Duodenal mucosa (tissue), 2 donors: Measurements from ENCODE around the gene COL5A1.
"Not testable (repeated sequence)": the region's sequence is repeated elsewhere in the genome, so short reads cannot be mapped to it uniquely, and the experiment has no call there.

ENCODE experiments used
- H3K27ac ChIP-seq: one replicate; pipeline ENCODE4 v1.7.0; 2013; ENCODE audit warnings: low read depth, low read length
- H3K27me3 ChIP-seq, 2 donors: one replicate each; pipeline ENCODE4 v1.7.0; 2013; ENCODE audit warnings: low read length in 2 of 2, control low read depth in 1 of 2; ENCODE audit not compliant: insufficient read depth in 2 of 2, control insufficient read depth in 1 of 2
- H3K36me3 ChIP-seq, 2 donors: one replicate each; pipeline ENCODE4 v1.7.0; 2013; ENCODE audit warnings: low read length in 2 of 2, control low read depth in 1 of 2; ENCODE audit not compliant: insufficient read depth in 2 of 2, control insufficient read depth in 1 of 2
- H3K4me1 ChIP-seq, 2 donors: one replicate each; pipeline ENCODE4 v1.7.0; 2013; ENCODE audit warnings: low read length in 2 of 2, control low read depth in 1 of 2; ENCODE audit not compliant: insufficient read depth in 2 of 2, control insufficient read depth in 1 of 2
- H3K4me3 ChIP-seq, 2 donors: one replicate each; pipeline ENCODE4 v1.7.0; 2013; ENCODE audit warnings: low read length in 2 of 2, low read depth in 1 of 2
- H3K9ac ChIP-seq, 2 donors: one replicate each; pipeline ENCODE4 v1.7.0; 2013; ENCODE audit warnings: low read length in 2 of 2, low read depth in 1 of 2
- H3K9me3 ChIP-seq, 2 donors: one replicate each; pipeline ENCODE4 v1.7.0; 2013; ENCODE audit warnings: low read length in 2 of 2, control low read depth in 1 of 2; ENCODE audit not compliant: control insufficient read depth in 1 of 2

The COL5A1 gene

DNA sequence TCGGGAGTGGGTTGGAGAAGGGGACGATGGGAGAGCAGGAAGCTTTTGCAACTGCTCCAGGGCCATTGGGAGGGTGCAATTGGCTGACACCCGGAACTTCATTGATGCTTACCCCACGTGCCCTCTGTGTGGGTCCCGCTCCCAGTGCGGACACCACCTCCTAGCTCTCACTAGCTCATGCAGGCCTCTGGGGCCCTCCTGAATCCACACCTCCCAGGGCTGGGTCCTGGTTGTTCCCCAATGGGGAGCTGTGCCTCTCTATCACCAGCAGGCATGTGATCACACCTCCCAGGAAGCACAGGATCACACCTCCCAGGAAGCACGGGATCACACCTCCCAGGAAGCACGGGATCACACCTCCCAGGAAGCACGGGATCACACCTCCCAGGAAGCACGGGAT, 206.9 kb downstream of the COL5A1 start:
- H3K27ac ChIP-seq: no peak overlapping the region
- no peak overlapping the region for H3K9ac ChIP-seq
- no peak overlapping the region for H3K4me3 ChIP-seq
- peaks cover 0 to 14% of the 10 kb centered on the region in 2 donors for H3K9me3 ChIP-seq
- H3K27me3 ChIP-seq: no peaks in the 10 kb centered on the region
- no peaks in the 10 kb centered on the region for H3K36me3 ChIP-seq
- no peaks in the 10 kb centered on the region for H3K4me1 ChIP-seq

DNA sequence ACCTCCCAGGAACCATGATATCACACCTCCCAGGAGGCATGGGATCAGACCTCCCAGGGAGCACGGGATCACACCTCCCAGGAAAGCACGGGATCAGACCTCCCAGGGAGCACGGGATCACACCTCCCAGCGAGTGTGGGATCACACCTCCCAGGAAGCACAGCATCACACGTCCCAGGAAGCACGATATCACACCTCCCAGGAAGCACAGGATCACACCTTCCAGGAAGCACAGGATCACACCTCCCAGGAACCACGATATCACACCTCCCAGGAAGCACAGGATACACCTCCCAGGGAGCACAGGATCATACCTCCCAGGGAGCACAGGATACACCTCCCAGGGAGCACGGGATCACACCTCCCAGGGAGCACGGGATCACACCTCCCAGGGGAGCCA, 209.0 kb downstream of the COL5A1 start:
- Histone ChIP-seq H3K27me3 (no peaks in the 10 kb centered on the region), H3K4me3 (no peak overlapping the region), H3K36me3 (no peaks in the 10 kb centered on the region), H3K9me3 (peaks cover 0 to 14% of the 10 kb centered on the region in 2 donors), H3K4me1 (no peaks in the 10 kb centered on the region), H3K27ac (no peak overlapping the region), H3K9ac (no peak overlapping the region)

DNA sequence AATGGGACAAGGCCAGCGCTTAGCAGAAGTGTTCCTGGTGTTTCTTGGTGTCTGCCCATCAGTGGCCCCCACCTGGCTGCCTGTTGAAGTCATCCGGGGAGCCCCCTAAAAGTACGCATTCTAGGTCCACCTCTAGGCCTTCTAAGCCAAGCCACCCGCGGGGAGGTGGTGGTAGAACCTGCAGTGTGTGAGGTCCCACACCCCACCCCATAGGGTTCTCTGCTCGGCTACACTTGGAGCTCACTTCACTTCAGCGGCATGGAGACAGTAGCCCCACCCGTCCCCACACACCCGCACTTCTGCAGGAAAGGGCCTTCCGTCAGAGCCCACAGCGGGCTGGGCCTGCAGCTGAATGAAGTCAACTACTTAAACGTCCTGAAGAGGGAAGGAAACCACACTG, 209.4 kb downstream of the COL5A1 start:
- Histone ChIP-seq H3K27ac (no peak overlapping the region), H3K4me1 (no peaks in the 10 kb centered on the region), H3K27me3 (no peaks in the 10 kb centered on the region), H3K4me3 (no peak overlapping the region), H3K36me3 (no peaks in the 10 kb centered on the region), H3K9ac (no peak overlapping the region), H3K9me3 (peaks cover 0 to 14% of the 10 kb centered on the region in 2 donors)

DNA sequence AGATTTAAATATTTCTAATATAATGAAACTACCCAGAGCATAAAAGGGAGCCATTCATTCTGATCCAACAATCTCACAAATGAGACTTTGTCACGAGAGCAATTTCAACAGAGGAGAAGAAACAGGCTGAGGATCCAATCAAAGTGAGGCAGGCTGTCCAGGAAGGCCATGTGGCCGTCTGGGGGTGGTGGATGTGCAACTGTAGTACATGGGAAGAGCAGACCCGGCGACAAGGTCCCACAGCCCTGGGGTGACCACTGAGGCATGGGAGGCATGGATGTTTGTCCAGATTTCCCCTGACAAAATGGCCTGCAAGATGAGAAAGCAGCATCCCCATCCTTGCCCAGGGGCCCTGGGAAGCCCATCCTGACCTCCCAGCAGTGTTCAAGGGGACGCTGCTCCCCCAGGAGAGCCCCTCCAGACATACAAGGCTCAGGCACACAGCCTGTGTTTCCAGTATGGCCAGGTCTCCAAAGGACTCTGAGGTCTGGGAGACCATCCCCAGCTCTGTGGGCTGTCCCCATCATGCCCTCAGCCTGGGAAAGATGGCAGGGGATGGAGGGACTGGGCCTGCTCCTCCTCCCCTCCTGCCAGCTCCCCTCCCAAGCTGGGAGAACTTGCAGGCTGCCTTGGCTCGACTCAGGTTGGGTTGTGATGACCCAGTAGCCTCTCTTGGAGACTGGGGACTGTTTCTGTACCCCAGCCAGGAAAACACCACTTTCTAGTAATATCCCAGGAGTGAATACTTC, 211.5 kb downstream of the COL5A1 start:
- Histone ChIP-seq H3K4me1 (no peaks in the 10 kb centered on the region), H3K4me3 (no peak overlapping the region), H3K9ac (no peak overlapping the region), H3K27me3 (no peaks in the 10 kb centered on the region), H3K36me3 (no peaks in the 10 kb centered on the region), H3K27ac (no peak overlapping the region), H3K9me3 (peaks cover 0 to 14% of the 10 kb centered on the region in 2 donors)

DNA sequence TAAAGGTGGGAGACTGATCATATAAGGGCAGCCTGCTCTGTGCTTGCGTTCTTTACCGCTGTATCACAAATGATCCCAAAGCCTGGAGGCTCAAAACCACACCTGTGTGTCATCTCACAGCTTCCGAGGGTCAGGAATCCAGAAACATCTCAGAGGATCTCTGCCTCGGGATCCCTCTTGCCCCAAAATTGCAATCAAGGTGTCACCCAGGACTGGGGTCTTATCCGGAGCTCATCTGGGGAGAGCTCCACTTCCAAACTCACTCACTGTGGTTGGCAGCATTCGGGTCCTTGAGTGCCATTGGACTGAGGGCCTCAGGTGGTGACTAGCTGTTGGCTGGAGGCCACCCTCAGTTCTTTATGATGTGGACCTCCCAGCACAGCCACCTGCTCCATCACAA, 212.3 kb downstream of the COL5A1 start:
- Histone ChIP-seq H3K27me3 (no peaks in the 10 kb centered on the region), H3K4me1 (no peaks in the 10 kb centered on the region), H3K9me3 (peaks cover 0 to 11% of the 10 kb centered on the region in 2 donors), H3K9ac (no peak overlapping the region), H3K36me3 (no peaks in the 10 kb centered on the region), H3K27ac (no peak overlapping the region), H3K4me3 (no peak overlapping the region)

DNA sequence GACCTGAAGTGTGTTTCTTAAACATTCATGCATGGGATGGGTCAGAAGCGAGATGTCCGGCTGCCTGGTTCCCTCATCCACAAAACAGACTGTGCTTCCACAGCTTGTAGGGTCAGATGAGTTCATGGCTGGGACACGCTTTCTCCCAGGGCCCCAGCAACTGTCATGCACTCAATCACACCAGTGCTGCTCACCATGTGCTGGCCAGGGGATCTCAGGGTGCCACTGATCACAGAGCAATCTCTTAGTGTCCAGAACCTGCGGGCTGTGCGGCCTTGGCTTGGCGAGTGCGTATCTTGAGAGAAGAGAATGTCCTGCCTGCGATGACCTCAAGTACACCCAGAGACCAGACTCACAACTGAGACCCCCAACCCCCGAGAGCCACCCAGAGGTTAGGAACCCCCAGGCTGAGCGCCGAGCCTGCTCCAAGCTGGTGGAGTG, 213.0 kb downstream of the COL5A1 start:
- no peak overlapping the region for H3K27ac ChIP-seq
- peaks cover 0 to 11% of the 10 kb centered on the region in 2 donors for H3K9me3 ChIP-seq
- H3K36me3 ChIP-seq: no peaks in the 10 kb centered on the region
- no peaks in the 10 kb centered on the region for H3K27me3 ChIP-seq
- no peaks in the 10 kb centered on the region for H3K4me1 ChIP-seq
- H3K4me3 ChIP-seq: no peak overlapping the region
- H3K9ac ChIP-seq: no peak overlapping the region

DNA sequence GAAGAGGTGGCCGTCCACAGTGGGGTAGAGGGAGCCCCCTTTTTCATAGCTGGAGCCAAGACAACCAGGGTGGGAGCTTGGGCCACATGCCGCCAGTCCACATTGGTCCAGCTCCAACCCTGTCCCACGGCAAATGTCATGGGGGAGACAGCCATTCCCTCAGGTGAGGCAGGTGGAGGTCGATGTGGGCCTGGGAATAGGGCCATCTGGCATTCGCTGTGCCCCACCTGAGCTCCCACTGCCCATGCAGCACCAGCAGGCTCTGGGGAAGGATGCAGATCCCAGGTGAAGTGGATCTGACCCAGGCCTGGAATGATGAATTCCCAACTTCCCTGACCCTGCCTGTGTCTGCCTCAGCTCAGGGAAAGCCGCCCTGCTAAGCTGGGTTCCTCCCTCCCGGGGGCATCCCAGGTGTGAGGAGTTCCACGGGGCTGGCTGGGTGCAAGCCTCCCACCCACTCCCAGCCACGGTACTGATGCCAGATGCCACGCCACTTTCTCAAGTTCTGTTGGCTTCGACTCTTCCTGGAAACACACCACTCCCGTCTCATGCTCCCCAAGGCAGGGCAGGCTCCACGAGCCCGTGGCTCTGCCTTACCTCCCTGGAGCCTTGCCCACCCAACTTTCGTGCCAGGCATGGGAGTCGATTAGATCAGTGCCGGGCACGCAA, 213.8 kb downstream of the COL5A1 start:
- no peaks in the 10 kb centered on the region for H3K36me3 ChIP-seq
- H3K27ac ChIP-seq: no peak overlapping the region
- H3K4me1 ChIP-seq: no peaks in the 10 kb centered on the region
- H3K4me3 ChIP-seq: no peak overlapping the region
- no peak overlapping the region for H3K9ac ChIP-seq
- H3K27me3 ChIP-seq: no peaks in the 10 kb centered on the region
- H3K9me3 ChIP-seq: peaks cover 0 to 7% of the 10 kb centered on the region in 2 donors

DNA sequence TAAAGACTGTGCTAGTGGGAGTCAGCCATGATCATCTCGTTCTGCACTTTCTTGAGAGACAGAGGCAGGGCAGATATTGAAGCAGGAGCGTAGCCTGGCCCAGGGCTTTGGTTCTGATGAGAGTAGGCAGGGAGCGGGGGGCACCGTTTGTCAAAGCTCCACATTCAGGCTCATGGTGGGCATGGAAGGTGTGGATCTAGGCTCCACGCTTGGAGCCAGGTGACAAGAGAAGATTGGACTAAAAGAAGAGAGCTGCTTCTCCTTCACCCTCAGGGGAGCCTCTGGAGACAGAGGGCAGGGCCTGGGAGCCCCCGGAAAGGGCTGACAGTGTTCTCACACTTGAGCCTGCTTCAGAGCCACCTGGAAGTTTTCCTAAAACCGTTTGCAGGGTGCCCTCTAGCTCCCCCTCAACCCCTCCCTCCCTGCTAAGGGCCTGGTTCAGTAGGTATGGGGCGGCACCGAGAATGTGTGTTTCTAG, 214.3 kb downstream of the COL5A1 start:
- H3K27me3 ChIP-seq: no peaks in the 10 kb centered on the region

DNA sequence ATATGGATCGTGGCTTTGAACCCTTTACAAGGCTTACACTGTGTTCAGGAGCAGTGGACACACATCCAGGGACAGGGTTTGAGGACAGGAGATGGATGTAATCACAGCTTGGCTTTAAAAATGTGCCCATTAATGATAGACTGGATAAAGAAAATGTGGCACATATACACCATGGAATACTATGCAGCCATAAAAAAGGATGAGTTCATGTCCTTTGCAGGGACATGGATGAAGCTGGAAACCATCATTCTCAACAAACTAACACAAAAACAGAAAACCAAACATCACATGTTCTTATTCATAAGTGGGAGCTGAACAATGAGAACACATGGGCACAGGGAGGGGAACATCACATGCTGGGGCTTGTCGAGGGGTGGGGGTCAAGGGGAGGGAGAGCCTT, 215.8 kb downstream of the COL5A1 start:
- not testable (repeated sequence) for H3K4me3 ChIP-seq, H3K36me3 ChIP-seq, H3K4me1 ChIP-seq, H3K27me3 ChIP-seq, H3K9ac ChIP-seq, H3K27ac ChIP-seq, H3K9me3 ChIP-seq

More for the DNA sequence above, 214.3 kb downstream of the COL5A1 start:
- Histone ChIP-seq H3K36me3 (no peaks in the 10 kb centered on the region), H3K4me3 (no peak overlapping the region), H3K4me1 (no peaks in the 10 kb centered on the region), H3K9ac (no peak overlapping the region), H3K27ac (no peak overlapping the region), H3K9me3 (peaks cover 0 to 4% of the 10 kb centered on the region in 2 donors)

DNA sequence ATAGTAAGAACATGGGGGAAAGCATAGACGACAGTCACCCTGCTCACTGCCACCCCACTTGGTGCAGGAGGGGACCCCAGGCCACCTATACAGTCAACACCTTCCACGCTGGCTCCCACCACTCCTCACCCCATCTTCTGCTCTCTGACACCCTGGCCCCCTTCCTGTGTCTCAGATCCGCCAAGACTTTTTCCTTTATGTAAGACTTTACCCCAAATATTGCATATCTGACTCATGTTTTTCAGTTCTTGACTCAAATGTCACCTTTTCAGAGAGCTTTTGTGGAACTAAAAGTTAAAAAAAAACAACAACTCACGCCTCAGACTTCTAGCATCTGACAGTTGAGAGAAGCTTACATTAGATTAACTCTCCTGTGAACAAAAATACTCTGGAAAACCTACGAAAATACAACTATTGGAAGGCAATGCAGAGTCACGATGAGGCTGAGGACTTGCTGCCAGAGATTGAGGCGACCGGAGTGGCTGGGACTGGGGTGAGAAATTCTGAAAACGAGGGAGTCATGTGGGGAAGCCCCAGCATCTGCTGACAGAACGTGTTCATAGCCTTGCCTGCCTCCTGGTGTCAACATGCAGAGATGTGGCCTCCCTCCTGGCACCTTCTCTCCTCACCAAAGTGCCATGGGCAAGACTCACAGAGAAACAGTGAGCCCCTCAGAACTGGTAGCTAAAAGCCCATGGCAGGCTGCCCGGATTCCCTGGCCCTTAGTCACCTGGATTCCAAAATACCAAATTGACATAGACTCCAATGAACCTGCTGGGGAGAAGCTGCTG, 216.6 kb downstream of the COL5A1 start:
- Histone ChIP-seq H3K4me3 (no peak overlapping the region), H3K9me3 (no peaks in the 10 kb centered on the region), H3K4me1 (no peaks in the 10 kb centered on the region), H3K36me3 (no peaks in the 10 kb centered on the region), H3K27me3 (no peaks in the 10 kb centered on the region), H3K9ac (no peak overlapping the region), H3K27ac (no peak overlapping the region)
